Stimulated activated CD8-positive, alpha-beta memory T cell treated with anti-CD3 and anti-CD28 coated beads, Interleukin-2, amount 100 ng/mL, for 1 hour (primary cell): Measurements from ENCODE around the gene RDH8.
"Not testable (repeated sequence)": the region's sequence is repeated elsewhere in the genome, so short reads cannot be mapped to it uniquely, and the experiment has no call there.

Source experiments
- DNase-seq, 2 donors: peaks; one replicate each; pipeline ENCODE4 v3.0.0-alpha.2; 2020; ENCODE audit warnings: low read depth in 2 of 2

RDH8 gene

DNA sequence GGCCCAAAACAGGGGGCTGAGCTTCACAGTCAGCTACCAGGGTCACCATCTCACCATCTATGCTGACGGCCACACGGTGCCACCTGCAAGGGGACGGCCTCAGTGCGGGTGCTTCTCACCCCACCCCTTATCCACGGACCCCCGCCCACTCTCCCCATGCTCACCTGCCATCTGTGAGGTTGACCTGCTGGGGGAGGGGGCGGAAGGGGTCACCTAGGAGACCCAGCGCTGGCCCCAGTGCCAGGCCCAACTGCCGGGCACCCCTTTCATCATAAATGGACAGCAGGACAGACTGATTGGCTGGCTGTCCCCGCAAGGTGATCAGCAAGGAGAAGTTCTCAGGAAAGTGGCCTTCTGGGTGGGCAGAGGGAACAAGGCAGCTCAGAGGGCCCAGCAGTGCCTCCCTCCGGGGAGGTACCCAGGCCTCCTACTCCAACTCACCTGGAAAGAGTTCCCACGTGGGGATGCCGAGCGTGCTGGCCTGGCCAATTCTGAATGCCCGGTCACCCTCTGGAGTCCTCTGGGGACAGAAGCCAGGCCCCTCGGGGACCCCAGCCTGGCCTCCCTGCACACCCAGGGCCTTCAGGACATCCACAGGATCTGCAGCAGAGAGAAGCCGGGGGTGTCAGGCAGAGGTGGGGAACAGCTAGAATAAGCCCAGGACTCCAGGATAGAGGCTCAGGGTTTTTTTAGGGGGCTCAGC is 7.5 kb upstream of the RDH8 start:
- no peak for DNase-seq

DNA sequence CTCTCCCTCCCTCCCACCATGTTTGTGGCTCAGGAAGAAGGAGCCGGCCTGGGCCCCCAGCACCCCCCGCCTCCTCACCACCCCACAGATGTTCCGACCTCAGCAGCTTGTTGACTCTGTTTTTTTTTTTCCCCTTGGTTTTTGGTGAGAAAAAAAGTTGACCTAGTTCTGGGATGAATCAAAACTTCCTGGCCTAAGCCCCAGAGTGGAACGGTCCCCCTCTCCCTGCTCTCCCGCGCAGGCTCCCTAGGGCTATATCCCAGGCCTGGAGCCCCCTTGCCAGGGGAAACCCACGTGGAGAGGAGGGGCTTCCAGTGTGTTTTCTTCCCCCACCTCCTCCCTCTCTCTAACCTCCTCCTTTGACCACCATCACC is 7.0 kb upstream of the RDH8 start:
- DNase-seq: no peak

DNA sequence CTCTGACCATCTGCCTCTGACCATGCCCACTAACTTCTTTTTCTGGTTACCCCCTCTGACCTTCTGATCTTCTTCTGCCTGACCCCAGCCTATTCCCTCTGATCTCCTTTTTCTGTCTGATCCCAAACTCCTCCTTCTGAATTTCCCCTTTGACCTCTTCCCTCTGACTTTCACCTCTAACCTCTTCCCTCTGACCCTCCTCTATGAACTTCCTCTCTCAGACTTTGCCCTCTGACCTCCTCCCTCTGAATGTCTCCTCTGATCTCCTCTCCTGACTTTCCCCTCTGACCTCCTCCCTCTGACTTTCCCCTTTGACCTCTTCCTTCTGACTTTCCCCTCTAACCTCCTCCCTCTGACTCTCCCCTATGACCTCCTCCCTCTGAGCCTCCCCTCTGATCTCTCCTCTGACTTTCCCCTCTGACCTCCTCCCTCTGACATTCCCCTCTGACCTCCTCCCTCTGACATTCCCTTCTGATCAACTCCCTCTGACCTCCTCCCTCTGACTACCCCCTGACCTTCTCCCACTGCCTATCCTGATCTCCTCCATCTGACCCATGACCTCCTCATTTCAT is 6.4 kb upstream of the RDH8 start:
- no peak for DNase-seq

DNA sequence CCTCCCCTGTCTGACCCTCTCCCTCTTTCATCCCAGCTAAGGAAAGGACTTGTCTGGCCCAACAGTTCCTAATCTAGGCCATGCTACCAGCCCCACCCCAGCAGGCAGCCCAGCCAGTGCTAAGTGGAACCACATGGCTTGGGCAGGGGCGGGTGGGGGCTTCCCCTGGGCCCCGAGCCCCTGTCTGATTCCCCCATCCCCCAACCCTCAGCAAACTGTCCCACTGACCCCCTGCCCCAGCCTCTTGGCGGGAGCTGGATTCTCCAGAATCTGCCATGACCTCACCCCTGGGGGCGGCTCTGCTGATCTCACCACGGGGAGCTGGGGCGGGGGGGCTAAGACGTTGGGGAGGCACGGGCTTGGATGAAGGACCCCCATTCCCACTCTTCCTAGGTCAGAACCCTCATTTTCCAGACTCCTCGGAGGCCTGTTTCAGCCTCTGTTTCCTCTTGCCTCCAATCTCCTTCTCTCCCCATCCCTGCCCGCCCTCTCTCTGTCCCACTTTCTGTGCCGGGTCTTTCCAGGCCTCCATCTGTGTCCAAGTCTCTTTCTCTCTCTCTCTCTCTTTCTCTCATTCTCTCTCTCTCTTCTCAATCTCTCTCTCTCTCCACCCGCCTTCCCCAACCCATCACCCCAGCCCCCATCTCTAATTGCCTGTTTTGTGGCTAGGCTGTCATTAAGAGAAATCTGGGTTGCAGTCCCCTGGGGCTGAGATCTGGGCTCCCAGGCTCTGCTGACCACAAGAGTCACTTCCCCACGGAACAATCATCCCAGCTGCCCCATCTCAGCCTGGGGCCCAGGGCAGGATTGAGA is 5.7 kb upstream of the RDH8 start:
- no peak for DNase-seq

DNA sequence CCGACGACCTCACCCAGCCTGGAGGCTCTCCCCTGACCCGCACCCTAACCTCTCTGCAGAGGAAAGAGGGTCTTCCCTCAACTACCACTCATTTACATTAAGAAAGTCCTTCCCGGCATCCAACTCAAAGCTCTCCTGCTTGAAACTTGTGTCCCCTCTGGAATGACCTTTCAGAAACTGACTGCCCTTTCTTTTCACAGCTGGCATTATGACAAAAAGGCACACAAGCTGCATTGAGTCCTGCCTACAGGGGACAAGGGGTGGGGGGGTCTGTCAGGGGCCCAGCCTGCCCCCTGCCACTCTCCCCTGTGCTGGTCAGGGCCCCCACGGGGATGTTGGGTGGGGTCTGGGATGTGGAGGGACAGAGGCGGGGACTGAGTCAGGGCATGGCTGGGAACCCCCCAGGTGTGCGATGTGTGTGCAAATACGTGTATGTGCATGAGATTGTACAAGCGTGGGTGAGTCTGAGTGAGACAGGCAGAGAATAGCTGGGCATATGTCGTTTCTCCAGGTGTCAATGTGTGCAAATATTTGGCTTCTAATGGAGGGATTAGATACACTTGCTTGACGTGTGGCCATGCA is 5.0 kb upstream of the RDH8 start:
- no peak for DNase-seq

DNA sequence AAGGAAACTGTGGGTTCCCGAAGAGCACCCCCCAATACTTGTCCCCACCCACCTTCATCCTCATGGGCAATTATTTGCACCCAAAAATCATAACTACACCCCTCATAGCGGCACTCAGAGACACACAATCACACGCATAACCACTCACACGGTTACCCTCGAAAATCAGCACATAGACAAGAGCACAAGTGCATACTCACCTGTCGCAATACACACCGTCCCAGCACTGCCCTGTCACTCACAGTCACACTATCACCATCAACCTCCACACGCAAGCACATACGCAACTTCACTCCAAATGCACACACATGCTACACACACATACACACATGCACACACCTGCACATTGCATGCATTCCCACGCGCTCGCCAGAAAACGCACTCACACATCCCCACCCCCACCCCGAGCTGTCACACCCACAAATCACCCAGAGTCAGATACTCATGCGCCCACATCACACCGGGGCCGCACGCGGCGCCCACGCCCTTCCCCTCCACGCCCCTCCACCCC is 3.5 kb upstream of the RDH8 start:
- no peak for DNase-seq

DNA sequence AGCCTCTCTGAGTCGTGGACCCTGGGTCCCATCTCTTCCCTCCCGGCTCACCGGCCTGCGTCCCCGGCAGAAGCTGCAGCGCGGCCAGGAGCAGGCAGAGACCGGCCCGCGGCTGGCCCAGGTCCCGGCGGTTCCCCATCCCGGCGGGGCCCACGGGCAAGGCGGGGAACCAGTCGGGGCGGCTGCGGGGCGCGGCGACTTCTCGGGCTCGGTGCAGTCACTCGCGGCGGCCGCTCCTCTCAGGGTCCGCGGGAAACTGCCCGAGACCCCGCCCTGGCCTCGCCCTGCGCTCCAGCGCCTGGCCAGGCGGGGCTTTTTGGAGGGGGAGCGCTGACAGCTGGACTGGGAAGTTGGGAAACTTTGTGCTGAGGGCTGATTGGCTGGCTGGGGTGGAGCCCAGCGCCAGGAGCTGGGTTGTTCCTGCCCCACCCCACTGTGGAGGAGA is 3.0 kb upstream of the RDH8 start, which contains the start of gene COL5A3:
TSS of gene COL5A3 (minus strand) at position 258 of the 445 bp plus-strand sequence. CDS start at position 139, 119 bp downstream.
- no peak for DNase-seq

DNA sequence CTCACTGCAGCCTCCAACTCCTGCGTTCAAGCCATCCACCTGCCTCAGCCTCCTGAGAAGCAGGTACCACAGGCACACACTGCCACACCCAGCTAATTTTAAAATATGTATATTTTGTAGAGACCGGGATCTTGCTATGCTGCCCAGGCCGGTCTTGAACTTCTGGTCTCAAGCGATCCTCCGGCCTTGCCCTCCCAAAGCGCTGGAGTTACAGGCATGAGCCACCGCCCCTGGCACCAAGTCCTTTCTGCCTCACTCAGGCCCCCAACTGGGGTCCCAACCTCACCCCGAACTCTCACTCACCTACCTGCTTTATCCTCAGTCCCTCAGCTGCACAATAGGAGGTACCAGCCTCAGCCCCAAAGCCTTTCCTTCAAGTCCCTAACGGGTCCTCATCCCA is 2.3 kb upstream of the RDH8 start:
- no peak for DNase-seq

DNA sequence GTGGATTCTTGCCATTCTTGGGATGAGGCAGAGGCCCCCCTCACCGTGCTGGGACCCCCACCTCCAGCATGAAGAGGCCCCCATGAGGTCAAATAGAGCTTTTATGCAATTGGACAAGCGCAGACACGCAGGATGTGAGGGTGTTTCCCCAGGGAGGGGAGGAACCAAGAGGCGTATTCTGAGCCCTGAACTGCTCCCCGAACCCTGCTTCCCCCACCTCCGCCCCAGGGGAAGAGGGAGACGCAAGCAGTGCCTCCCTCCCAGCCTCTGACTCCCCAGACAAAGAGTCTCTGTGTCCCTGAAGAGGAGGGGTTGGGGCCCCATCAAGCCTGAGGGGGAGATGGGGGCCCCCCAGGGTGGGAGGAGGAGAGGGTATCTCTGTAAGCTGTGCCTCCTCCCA is 1.3 kb upstream of the RDH8 start:
- DNase-seq: no peak

DNA sequence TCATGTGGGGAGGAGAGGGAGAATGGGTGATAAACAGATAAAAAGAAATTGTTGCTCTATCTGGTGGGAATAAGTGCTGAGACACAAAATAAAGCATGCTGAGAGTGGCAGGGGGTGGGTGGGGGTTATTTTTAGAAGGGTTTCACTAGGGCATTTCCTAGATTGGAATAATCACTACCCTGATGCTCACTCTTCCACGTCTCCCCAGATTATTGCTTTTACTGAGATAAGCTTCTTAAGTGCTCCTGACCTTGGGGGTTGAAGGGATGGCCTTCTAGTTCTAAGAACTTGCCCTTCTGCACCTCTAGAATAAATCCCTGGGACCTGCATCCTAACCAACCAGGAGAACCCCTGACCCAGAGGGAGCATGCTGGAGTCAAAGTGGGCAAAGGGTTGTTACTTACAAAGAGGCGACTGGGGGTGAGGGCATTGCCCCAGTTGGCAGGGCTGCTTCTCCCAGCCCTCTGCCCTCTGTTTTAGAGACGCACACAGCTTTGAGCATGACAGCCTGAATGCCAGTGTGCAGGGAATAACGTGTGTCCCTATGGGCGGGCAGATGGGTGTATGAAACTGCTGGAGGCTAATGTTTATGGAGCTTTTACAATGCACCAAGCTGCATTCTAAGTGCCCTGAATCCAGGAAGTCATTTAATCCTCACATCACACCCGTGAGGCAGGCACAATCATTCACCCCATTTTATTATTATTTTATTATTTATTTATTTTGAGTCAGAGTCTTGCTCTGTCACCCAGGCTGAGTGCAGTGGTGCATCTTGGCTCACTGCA is 743 bp downstream of the RDH8 start:
- no peak for DNase-seq

DNA sequence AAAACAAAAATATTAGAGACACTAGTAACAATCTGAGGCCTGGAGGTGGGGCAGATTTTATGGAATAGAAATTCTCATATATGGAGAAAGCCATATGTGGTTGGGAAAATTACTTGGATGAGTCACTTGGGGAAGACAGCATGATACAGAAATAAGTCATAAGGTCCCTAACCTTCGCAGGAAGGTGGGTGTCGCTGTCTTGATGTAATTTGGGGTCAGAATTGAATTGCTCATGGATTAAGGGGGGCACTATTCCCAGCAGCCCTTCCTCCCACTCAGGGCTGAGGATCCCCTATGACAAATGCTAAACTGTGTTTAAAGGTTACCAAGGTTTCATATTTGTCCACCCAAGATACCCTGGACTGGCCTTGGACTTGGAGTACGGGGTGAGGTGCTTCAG is 5.0 kb downstream of the RDH8 start:
- DNase-seq: no peak

DNA sequence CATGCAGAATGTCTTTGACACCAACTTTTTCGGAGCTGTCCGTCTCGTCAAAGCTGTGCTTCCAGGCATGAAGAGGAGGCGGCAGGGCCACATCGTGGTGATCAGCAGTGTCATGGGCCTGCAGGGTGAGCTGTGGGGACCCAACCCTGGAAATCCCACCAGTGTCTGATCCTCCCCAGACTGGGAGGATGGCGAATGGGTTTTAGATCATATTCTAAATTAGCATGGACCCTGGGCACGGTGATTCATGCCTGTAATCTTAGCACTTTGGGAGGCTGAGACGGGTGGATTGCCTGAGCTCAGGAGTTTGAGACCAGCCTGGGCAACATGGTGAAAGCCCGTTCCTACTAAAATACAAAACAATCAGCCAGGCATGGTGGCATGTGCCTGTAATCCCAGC is 5.5 kb downstream of the RDH8 start:
- DNase-seq: no peak

DNA sequence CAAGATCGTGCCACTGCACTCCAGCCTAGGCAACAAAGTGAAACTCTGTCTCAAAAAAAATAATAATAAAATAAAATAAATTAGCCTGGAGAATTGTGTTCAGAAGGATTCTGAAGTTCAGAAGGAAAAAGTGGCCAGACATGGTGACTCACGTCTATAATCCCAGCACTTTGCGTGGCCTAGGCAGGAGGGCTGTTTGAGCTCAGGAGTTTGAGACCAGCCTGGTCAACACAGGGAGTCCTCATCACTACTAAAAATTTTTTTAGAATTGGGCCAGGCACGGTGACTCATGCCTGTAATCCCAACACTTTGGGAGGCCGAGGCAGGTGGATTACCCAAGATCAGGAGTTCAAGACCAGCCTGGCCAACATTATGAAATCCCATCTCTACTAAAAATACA is 6.0 kb downstream of the RDH8 start:
- DNase-seq: no peak

DNA sequence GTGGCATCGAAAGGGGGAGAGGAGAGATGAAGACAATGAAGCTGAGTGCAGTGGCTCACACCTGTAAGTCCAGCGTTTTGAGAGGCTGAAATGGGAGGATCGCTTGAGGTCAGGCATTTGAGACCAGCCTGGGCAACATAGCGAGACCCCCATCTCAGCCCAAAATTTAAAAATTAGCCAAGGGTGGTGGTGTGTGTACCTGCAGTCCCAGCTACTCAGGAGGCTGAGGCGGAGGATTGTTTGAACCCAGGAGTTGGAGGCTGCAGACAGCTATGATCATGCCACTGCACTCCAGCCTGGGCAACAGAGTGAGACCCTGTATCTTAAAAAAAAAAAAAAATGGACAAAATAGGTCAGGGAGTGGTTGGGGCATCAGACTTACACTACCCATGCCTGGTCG is 7.6 kb downstream of the RDH8 start:
- no peak for DNase-seq

DNA sequence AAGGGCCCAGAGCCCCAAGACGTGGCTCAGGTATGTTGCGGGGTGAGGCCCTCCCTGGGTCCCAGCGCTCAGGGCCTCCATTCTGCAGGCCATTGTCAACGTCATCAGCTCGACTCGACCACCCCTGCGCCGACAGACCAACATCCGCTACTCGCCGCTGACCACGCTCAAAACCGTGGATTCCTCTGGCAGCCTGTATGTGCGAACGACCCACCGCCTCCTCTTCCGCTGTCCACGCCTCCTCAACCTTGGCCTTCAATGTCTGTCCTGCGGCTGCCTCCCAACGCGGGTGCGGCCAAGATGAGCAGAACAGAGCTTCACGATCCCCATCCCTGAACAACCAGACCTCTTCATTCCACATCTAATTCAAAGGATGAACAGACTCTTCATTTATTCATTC is 8.2 kb downstream of the RDH8 start:
- no peak for DNase-seq

DNA sequence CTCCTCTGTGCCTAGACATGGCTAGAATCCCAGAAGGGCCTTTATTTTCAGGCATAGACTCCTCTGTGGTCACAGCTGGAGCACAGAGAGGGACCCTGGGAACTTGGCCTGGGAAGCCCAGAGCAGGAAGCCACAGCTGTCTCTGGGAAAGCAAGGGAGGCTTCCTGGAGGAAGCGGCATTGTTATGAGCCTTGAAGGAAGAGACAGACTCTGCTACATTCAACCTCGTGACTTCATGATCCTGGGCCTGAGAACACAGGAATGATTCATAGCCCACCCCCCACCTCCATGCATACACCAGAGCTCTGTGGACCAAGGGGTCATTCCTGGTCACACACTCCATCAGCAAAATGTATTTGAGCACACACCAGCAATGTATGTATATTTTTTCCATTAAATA is 8.6 kb downstream of the RDH8 start:
- no peak for DNase-seq

DNA sequence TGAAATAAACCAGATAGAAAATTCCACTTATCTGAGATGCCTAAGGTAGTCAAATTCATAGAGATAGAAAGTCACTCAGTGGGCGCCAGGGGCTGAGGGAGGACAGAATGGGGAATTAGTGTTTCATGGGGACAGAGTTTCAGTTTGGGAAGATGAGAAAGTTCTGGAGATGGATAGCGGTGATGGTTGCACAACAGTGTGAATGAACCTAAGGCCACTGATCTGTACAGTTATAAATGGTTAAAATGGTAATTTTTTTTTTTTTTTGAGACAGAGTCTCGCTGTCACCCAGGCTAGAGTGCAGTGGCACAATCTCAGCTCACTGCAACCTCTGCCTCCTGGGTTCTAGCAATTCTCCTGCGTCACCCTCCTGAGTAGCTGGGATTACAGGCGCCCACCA is 9.8 kb downstream of the RDH8 start:
- not testable (repeated sequence) for DNase-seq

DNA sequence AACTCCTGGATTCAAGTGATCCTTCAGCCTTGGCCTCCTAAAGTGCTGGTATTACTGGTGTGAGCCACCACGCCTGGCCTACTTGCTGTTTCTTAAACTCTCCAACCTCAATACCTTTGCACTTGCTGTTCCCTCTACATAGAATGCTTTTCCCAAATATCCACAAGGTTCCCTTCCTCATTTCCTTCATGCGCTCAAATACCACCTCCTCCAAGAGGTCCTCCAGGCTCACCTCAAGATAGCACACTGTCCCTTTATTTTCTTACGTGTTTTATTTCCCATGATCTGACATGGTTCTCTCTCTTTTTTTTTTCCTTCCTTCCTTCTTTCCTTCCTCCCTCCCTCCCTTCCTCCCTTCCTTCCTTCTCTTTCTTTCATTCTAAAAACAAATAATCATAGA is 13.5 kb downstream of the RDH8 start:
- no peak for DNase-seq

DNA sequence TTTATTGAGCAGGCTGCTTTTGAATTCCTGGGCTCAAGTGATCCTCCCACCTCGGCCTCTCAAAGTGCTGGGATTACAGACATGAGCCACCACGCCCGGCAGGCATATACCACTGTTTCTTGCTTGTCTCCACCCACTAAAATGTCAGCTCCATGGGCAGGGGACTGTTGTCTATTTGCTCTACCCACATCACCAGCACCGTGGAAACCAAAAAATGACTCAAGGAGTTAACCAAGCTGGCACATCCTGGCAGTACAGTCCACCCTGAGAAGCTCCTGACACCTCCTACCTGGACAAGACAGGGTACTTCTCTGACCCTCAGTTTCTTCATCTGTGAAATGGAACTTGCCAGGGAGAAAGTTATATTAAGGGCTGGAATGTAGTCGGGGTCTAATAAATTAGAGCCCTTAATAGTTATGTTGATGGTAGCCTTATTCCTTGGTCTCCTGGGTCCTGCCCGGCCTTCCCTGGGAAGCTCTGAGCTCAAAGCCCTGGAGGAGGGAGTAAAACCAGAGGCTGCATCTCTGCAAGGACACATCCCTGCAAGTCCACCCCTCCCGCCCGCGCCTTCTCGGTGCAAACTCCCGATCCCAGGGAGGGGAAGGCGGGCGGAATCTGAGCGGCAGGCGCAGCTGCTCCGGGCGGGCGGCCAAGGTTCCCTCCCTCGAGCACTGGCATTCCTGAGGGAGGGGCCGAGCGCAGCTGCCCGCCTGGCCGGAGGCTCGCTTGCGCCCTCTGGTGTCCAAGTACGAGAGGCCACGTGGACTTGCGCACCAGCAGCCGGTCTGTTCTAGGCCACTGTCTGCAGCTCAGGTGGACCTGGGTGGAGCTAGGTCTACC is 14.1 kb downstream of the RDH8 start:
- peak; percentile 48 to 54 for DNase-seq

DNA sequence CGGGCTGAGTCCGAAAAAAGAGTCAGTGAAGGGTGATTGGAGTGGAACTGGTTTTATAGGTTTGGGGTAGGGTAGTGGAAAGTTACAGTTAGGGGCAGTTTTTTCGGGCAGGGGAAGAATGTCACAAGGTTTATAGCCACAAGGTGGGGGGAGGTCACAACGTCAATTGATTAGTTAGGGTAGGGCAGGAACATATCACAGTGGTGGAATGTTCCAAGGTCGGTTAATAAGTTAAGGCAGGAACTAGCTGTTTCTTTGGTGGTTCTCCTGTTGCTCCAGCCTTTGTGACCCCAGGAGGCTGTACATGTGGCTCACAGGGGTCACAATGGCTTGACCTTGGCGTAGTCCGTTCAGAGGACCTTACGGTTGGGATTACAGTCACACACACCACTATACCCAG is 20.3 kb downstream of the RDH8 start:
- DNase-seq: no peak

DNA sequence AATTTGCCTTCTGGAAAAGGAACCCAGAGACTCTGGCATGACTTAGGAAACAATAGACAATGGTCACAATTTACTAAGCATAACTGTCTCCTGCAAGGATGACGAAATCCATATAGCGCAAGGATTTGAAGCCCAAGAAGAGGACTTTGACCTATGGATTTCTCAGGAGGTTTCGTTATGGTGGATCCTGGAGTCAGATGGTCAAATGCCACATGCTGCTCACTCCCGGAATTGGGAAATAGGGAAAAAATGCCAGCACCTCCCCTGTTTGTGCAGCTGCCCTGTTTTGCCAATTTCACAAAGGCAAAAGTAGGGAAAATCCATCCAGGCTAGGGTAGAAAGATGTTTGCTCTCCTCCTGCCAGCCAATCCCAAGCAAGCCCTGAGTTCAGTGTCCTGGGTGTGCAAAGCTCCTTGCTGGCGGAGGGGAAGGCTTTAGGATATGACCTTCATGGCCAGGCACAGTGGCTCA is 23.4 kb downstream of the RDH8 start:
- no peak for DNase-seq
